Skin epidermis (tissue), 12 donors: Measurements from ENCODE around the gene NUB1.
A peak's percentile ranks its signal among the peaks of the same experiment; 100 is the strongest.
"Not testable (repeated sequence)": the region's sequence is repeated elsewhere in the genome, so short reads cannot be mapped to it uniquely, and the experiment has no call there.

Experiments used
- H3K27ac ChIP-seq, 21 experiments: fragments of 200-600 bp; sonication (generic) in 11 of 21; one replicate each; pipeline ENCODE4 v1.5.0; 2020; ENCODE audit warnings: mild to moderate bottlenecking in 3 of 21, inconsistent platforms in 2 of 21, moderate library complexity in 2 of 21
- H3K4me3 ChIP-seq, 7 experiments: fragments of 200-600 bp; sonication (generic) in 2 of 7; one replicate each; pipeline ENCODE4 v1.5.0; 2020; ENCODE audit warnings: inconsistent platforms in 2 of 7, mild to moderate bottlenecking in 2 of 7, moderate library complexity in 1 of 7

Gene NUB1

DNA sequence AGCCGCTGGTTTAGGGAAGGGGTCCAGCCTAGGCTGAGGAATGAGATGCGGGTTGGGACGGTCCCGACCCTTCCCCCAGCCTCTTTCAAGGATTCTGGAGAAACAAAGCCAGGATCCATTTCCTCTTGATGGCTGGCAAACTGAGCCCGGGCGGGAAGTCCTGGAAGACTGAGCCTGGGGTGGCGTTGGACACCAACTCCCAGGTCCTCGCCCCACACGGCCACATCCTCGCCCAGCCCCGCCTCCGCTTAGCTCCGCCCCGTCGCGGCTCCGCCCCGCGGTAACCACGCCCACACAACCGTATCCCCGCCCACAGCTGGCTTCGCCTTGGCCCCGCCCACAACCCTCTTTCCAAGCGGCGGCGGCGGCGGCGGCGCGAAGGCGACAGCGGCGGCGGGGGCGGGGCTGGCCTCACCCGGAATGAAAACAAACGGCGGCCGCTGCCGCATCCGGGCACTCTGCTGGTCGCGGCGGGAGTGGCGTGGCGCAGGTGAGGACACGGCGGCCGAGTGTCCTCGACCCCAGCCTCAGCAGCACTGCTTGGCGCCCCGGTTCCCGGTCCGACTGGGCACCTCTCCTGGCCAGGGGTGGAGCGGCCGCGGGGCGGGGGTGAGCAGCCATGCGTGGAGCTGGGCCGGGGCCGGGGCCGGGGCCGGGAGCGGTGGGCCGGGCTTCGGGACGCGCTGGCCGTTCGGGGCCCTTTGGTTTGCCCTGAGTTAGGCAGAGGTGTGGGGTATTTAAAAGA lies at the start of gene NUB1:
Gene NUB1, plus strand, starts transcription at position 456 of the 745 bp plus-strand sequence. CDS start 3,538 bp downstream, outside the sequence.
- H3K27ac ChIP-seq: peak within 1 kb of the TSS; percentile 38 to 92 (median 81)
- peak within 1 kb of the TSS; percentile 70 to 92 (median 82) for H3K4me3 ChIP-seq

DNA sequence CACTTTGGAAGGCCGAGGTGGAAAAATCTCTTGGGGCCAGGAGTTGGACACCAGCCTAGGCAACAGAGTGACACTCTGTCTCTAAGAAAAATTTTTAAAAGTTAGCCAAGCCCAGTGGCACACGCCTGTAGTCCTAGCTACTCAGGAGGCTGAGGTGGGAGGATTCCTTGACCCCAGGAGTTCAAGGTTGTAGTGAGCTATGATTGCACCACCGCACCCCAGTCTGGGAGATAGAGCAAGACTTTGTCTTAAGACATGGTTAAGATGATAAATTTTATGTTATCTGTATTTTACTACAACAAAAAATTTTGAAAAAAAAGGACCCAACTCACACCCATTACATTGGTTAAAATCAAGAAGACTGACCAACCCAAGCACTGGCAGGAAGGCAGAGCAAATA lies 48.8 kb upstream of the NUB1 start:
- Histone ChIP-seq H3K4me3 (no peak overlapping the region), H3K27ac (no peak overlapping the region)

DNA sequence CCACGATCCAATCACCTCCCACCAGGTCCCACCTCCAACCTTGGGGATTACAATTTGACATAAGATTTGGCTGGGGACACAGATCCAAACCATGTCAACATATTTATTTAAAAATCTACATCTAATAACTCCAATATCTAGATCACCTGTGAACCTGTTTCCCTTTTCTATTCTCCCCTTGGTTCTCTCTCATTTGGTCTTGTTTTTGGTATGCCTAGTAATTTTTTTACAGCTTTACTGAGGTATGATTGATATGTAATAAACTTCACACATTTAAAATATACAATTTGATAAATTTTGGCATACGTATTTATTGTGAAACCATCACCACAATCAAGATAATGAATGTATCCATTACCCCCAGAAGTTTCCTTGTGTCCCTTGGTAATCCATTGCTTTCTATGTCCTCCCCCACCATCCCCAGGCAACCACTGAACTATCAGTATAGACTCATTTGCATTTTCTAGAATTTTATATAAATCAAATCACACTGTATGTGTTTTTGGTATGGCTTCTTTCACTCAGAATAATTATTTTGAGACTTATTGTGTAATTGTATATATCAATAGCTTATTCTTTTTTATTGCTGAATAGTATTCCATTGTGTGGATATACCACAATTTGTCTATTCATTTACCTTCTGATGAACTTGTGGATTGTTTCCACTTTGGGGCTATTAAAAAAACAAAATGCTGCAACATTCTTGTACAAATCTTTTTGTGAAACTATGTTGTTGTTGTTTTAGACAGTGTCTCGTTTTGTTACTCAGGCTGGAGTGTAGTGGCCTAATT lies 45.2 kb upstream of the NUB1 start:
- H3K27ac ChIP-seq: no peak overlapping the region
- H3K4me3 ChIP-seq: no peak overlapping the region

DNA sequence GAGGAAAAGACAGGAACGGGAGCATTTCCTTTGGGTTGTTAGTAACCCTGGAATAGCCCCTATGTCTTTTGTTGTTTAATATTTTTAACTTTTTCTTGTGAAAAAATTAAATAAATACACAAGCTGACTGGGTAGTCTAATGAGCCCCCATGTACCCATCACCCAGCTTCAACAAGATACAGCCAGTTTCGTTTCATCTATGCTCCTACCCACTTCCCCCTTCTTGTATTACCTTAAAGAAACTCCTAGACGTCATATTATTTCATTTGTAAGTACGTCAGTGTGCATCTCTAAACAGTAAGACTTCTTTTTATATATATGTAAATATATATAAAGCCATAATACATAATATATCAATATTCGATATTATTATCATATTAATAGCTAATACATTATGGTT lies 42.8 kb upstream of the NUB1 start:
- H3K27ac ChIP-seq: no peak overlapping the region
- H3K4me3 ChIP-seq: no peak overlapping the region

- Histone ChIP-seq H3K27ac (no peak overlapping the region), H3K4me3 (no peak overlapping the region)
Observed at GRCh38 chr7:151299530-151299929, 42.1 kb upstream of the NUB1 start.

DNA sequence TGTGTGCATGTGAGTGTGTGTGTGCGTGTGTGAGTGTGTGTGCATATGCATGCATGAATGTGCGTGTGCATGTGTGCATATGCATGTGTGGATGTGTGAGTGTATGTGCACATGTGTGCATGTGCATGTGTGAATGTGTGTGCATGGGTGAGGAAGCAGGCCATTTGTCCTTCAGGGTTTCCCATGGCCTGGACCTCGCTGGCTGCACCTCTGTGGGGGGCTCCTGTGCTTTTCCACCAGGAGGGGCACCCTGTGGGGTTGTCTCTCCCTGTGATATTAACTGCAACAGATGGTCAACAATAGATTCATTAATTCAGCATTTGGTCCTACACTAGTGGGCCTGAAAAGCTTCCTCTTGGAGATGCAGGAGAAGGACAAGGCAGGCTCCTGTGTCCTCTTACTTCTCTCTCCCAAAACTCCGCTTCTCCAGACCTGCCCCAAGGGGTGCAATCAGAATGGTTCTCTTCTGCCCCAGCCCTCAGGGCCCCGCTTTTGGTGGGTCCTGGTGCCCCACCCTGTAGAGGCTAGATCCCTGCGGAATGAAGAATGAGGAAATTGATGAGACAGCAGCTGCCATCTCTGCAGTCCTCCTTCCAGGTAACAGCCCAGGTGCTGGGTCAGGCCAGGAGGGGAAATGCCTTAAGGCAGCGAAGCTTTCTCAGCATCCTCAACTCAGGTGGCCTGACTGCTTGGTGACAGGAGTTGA lies 41.5 kb upstream of the NUB1 start:
- H3K4me3 ChIP-seq: no peak overlapping the region

DNA sequence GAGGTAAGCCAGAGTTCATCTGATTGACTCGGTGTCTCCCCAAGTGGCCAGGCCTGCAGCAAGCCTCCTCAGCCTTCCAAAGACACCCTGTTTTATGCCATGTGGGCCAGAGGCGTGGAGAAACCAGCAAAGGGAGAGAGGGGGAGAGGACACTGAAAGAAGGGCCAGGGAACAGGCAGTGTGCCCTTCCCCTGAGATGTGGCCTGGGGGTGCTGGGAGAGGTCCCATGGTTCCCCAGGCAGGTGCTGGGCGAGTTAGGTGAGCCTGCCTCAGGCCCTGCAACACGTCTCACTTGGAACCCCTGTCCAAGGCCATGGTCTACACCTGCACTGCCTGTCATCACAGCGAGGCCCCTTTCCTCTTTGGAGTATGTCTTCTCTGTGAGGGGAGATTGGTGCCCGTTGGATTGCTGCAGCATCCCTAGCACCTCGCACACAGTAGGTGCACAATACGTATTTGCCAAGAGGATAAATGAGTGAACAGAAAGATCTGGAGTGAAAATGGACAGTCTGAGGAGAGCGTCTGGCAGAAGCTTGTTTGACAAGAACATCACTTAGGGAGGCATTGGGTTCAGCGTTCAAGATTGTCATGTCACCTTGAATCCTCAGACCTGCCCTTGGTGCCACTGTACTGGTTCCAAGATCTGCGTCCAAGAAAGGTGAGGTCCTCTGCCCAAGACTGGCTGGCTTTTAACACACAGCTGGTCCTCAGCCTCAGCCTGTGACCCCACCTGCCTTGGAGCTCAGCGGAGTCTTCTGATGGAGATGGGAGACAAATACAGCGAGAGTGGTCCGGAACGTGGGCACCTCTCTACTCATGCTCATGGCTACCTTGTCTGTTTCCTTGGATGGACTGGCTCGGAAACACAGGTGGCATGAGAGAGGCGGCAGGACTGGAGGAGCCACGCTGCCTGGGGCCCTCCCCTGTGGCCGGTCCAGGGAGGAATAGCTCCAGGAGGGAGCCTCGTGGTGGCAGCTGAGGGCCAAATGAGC lies 39.8 kb upstream of the NUB1 start:
- Histone ChIP-seq H3K4me3 (no peak overlapping the region), H3K27ac (no peak overlapping the region)

More for the DNA sequence above, 41.5 kb upstream of the NUB1 start:
- no peak overlapping the region for H3K27ac ChIP-seq

DNA sequence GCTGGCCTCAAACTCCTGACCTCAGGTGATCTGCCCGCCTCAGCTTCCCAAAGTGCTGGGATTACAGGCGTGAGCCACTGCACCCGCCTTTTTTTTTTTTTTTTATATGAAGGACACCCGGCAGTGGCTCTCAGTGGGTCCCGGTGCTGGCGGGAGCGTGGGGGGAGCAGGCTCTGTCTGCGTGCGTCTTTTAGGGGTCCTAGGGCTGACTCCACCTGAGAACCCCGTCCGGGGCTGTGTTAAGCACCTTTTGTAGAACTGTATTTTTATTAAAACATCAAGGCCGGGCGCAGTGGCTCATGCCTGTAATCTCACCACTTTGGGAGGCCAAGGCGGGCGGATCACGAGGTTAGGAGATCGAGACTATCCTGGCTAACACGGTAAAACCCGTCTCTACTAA lies 37.4 kb upstream of the NUB1 start:
- H3K4me3 ChIP-seq, H3K27ac ChIP-seq: not testable (repeated sequence)

DNA sequence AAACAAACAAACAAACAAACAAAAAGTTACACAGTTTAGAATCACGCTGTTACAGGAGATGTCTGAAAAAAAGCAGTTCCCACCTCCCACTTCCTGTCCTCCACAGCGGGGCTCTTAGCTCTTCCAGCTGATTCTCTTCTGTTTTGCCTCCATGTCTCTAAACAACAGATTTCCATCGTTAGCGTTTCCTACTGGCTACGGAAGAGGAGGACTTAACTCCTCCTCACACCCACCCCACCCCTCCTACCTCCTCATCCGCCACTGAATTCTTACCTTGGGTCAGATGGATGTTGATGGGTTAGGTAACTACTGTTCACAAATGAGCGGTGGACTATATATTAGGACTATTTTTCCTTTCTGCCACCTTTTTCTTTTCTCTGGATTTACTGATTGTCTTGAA lies 36.8 kb upstream of the NUB1 start:
- H3K4me3 ChIP-seq: no peak overlapping the region

GRCh38 chr7:151306374-151306773 lies 35.2 kb upstream of the NUB1 start:
- no peak overlapping the region for H3K4me3 ChIP-seq
- H3K27ac ChIP-seq: no peak overlapping the region

More for the DNA sequence above, 36.8 kb upstream of the NUB1 start:
- no peak overlapping the region for H3K27ac ChIP-seq

- Histone ChIP-seq H3K4me3 (no peak overlapping the region), H3K27ac (no peak overlapping the region)
Observed at GRCh38 chr7:151306860-151307259, 34.8 kb upstream of the NUB1 start.

DNA sequence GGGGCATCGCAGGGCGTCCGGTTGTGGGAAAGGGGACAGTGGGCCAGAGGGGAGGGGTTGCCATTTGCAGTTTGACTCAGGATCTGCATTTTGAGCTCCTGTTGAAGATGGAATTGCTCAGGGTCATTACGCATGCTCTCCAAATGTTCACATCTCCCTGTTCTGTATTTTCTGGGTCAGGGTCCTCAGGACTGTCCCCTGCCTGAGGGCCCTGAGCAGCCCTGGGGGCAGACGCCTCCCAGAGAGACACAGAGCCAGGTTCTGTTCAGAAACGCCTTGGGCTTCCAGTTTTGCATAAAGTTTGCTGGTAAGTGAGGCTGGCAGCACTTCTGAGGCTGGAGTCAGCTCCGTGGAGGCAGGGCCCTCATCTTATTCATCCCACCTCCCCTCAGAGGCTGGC lies 34.1 kb upstream of the NUB1 start:
- Histone ChIP-seq H3K27ac (no peak overlapping the region), H3K4me3 (no peak overlapping the region)

DNA sequence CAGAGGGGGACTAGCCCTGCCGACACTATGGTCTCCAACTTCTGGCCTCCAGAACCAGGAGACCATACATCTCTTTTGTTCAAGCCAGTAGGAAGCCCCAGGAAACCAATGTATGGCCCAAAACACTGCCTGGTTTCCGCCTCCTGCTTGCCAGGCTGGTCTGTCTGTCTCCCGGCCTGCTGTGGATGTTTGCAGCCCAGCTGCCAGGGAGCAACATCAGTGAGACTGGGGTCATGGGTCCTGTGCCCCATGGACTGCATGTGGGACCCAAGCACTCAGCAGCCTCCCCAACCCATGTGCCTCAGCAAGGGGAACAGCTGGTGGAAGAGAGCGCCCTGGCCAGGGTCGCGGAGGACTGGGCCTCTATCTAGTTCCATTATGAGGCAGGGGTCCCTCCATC lies 33.4 kb upstream of the NUB1 start:
- H3K4me3 ChIP-seq: no peak overlapping the region
- H3K27ac ChIP-seq: no peak overlapping the region

DNA sequence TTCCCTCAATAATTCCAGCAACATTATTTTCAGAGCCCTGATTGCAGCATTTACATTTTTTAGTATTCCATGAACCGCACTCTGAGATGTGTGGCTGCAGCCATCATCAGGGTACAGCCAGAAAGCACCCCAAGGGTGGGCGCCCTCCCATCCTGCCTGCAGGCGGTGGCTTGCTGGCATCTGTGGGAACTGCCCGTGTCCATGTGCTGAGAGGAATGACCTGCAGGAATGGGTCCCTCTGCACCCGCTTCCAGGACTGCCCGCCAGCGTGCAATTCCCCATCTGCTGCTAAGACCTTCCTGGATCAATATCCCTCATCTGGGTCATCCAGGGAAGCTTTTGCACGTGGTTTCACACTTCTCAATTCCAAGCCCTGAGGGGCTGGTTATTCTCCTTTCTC lies 32.8 kb upstream of the NUB1 start:
- Histone ChIP-seq H3K4me3 (no peak overlapping the region), H3K27ac (no peak overlapping the region)

- Histone ChIP-seq H3K27ac (no peak overlapping the region), H3K4me3 (no peak overlapping the region)
Observed at GRCh38 chr7:151309311-151309710, 32.3 kb upstream of the NUB1 start.

- Histone ChIP-seq H3K27ac (no peak overlapping the region), H3K4me3 (no peak overlapping the region)
Observed at GRCh38 chr7:151310578-151310977, 31.0 kb upstream of the NUB1 start.

GRCh38 chr7:151311294-151311864 lies 30.2 kb upstream of the NUB1 start:
- H3K4me3 ChIP-seq: no peak overlapping the region
- H3K27ac ChIP-seq: no peak overlapping the region

DNA sequence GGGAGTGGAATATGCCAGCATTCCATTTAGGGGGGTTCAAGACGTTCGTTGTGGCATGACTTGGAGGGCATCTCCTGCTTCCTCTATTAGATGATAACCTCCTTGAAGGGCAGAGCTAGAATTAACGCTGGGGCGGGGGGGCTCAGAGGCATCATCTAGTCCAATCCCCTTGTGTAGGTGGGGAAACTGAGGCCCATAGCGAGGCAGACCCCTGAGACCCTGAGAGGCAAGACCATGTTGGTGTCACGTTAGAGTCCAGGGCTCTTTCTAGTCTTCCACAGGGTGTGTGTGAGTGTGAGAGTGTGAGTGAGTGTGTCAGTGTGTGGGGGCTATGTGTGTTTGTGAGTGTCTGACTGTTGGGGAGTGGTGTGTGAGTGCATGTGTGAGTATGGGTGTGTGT lies 29.3 kb upstream of the NUB1 start:
- H3K4me3 ChIP-seq: no peak overlapping the region
- no peak overlapping the region for H3K27ac ChIP-seq
